LHCN-M2 (cell line): Measurements from ENCODE around the gene ZNF397. TPM values are rescaled to one million over a fixed set of nuclear protein-coding genes. Genes with fewer than 3 reads are reported as not detected.
"Not testable (repeated sequence)": the region's sequence is repeated elsewhere in the genome, so short reads cannot be mapped to it uniquely, and the experiment has no call there.

Experiments
- DNase-seq: peaks from one replicate; pipeline ENCODE4 v3.0.0-alpha.2; 2012; ENCODE audit warnings: low read depth
- polyA plus RNA-seq: library from polyadenylated mRNA; unstranded; fragments of >200 nt; gene quantifications from one replicate; pipeline ENCODE4 v1.2.1, GENCODE V29; 2012; ENCODE audit warnings: missing spikeins
- total RNA-seq: library from RNA; depleted of rRNA; stranded (reverse); fragments of >200 nt; gene quantifications from 2 replicates; pipeline ENCODE4 v1.2.3, GENCODE V29; 2014; rRNA removed

The ZNF397 gene
- total RNA-seq = 10.2 and 15.0 TPM in 2 replicates
- polyA plus RNA-seq = 6.0 TPM

- DNase-seq = peak; percentile 97
These were observed at the start of gene ZNF397 for GRCh38 chr18:35240664-35241447. Gene ZNF397, plus strand, starts transcription at chr18:35241034. Its CDS starts 1,437 bp downstream, at chr18:35242471.

GRCh38 chr18:35191698-35192025 is 49.2 kb upstream of the ZNF397 start:
- no peak for DNase-seq

- no peak for DNase-seq
These were observed 48.4 kb upstream of the ZNF397 start for GRCh38 chr18:35192415-35192814.

- DNase-seq = no peak
These were observed 47.5 kb upstream of the ZNF397 start for GRCh38 chr18:35193316-35193715.

GRCh38 chr18:35197296-35197695 is 43.5 kb upstream of the ZNF397 start:
- no peak for DNase-seq

- no peak for DNase-seq
These were observed 39.4 kb upstream of the ZNF397 start for GRCh38 chr18:35201256-35201931.

- no peak for DNase-seq
These were observed 37.8 kb upstream of the ZNF397 start for GRCh38 chr18:35203067-35203466.

GRCh38 chr18:35205199-35205712 is 35.6 kb upstream of the ZNF397 start:
- DNase-seq = no peak

- not testable (repeated sequence) for DNase-seq
These were observed 34.9 kb upstream of the ZNF397 start for GRCh38 chr18:35205746-35206458.

GRCh38 chr18:35215026-35215425 is 25.8 kb upstream of the ZNF397 start:
- DNase-seq = no peak

- DNase-seq = not testable (repeated sequence)
These were observed 24.2 kb upstream of the ZNF397 start for GRCh38 chr18:35216611-35217010.

GRCh38 chr18:35219331-35219730 is 21.5 kb upstream of the ZNF397 start:
- DNase-seq = not testable (repeated sequence)

GRCh38 chr18:35220424-35220823 is 20.4 kb upstream of the ZNF397 start:
- DNase-seq = no peak

- DNase-seq = no peak
These were observed 17.0 kb upstream of the ZNF397 start for GRCh38 chr18:35223797-35224196.

- DNase-seq = peak; percentile 37
These were observed 13.6 kb upstream of the ZNF397 start for GRCh38 chr18:35227254-35227653.

GRCh38 chr18:35231052-35231451 is 9.8 kb upstream of the ZNF397 start:
- DNase-seq = peak; percentile 74

GRCh38 chr18:35236571-35237363 is 4.1 kb upstream of the ZNF397 start:
- peak; percentile 40 for DNase-seq

GRCh38 chr18:35239314-35239713 is 1.5 kb upstream of the ZNF397 start:
- no peak for DNase-seq

GRCh38 chr18:35241448-35241804 is 592 bp downstream of the ZNF397 start:
- no peak for DNase-seq

GRCh38 chr18:35242426-35242825 is 1.6 kb downstream of the ZNF397 start:
- DNase-seq = no peak

- no peak for DNase-seq
These were observed 3.8 kb downstream of the ZNF397 start for GRCh38 chr18:35244671-35245070.
